Ovary (tissue), 9 donors: ENCODE measurements around the gene CLCNKB. TPM values are rescaled to one million over a fixed set of nuclear protein-coding genes. Genes with fewer than 3 reads are reported as not detected.

ENCODE experiments used
- DNase-seq, 5 donors: peaks; one replicate each; pipeline ENCODE4 v3.0.0-alpha.2; 2019 to 2020
- H3K27ac ChIP-seq, 2 donors: fragments of 200-600 bp; one replicate each; pipeline versions ENCODE4 v1.5.1 to v1.8.0; 2019 to 2022
- H3K27me3 ChIP-seq: fragments of 200-600 bp; one replicate; pipeline ENCODE4 v1.8.0; 2022
- H3K36me3 ChIP-seq: fragments of 200-600 bp; sonication (generic); one replicate; pipeline ENCODE4 v1.5.1; 2019
- H3K4me1 ChIP-seq: one replicate; pipeline ENCODE4 v1.8.1; 2013; ENCODE audit warnings: mild to moderate bottlenecking, moderate library complexity; ENCODE audit not compliant: insufficient read depth
- H3K4me3 ChIP-seq: fragments of 200-600 bp; sonication (generic); one replicate; pipeline ENCODE4 v1.5.1; 2017
- H3K9me3 ChIP-seq, 2 donors: fragments of 200-600 bp in 1 of 2; sonication (generic) in 1 of 2; one replicate each; pipeline versions ENCODE4 v1.5.1 to v1.8.1; 2013 to 2019; ENCODE audit warnings: mild to moderate bottlenecking in 1 of 2, moderate library complexity in 1 of 2
- EP300 ChIP-seq: sonication (generic); formaldehyde crosslinking; IDR thresholded peaks from one replicate; pipeline ENCODE4 v1.6.1; 2017; ENCODE audit warnings: antibody characterized with exemption
- POLR2A ChIP-seq: fragments of 450-650 bp; IDR thresholded peaks from one replicate; pipeline ENCODE4 v1.6.1; 2017; ENCODE audit warnings: antibody characterized with exemption, mild to moderate bottlenecking, moderate library complexity
- WGBS, 3 donors: extraction: QIAGEN DNeasy Blood & Tissue Kit in 1 of 3; methylation state at CpG; one replicate each; pipeline versions ENCODE4 v1.1.5 to v1.1.7; 2013 to 2017; 5-methylcytosine and 5-hydroxymethylcytosine counted together
- intact Hi-C, 4 donors: fragments of 100-400 bp; cut with DNase I; formaldehyde crosslinking; loops; one replicate each; pipeline versions ENCODE4 v1.11.0 to v1.15.1; 2022 to 2023
- polyA plus RNA-seq, 2 donors: library from polyadenylated mRNA; stranded (reverse); fragments of 200-250 nt in 1 of 2; fragments of 350-450 nt in 1 of 2; fragmentation: Illumina TruSeq in 1 of 2; extraction: RNeasy Lipid Tissue Mini Kit (QIAGEN cat#74804) in 1 of 2; gene quantifications; one replicate each; pipeline ENCODE4 v1.2.3, GENCODE V29; 2013 to 2014
- total RNA-seq, 7 donors: library from RNA; depleted of rRNA in 2 of 7; stranded (reverse); fragments of >200 nt in 2 of 7; fragmentation: NEBNext Ultra II Directional in 3 of 7; extraction: Animal tissue kit (Norgen Biotek cat#: 25700) in 3 of 7; gene quantifications; one replicate each; pipeline versions ENCODE4 v1.1.0 to v1.2.4, GENCODE V29; 2016 to 2023
- TF ChIP-seq, protein P1 (sequence below), 3 donors: fragments of 450-650 bp in 2 of 3; fragments of 200-600 bp in 1 of 3; IDR thresholded peaks; one replicate each; pipeline versions ENCODE4 v1.5.1 to v1.8.0; 2016 to 2022; ENCODE audit warnings: antibody characterized with exemption in 3 of 3, mild to moderate bottlenecking in 1 of 3
- donor health status: DM: no; HTN: no; CAD: no; lungs with moderate emphysema.
- donor health status: DM: no; HTN: no; CAD: no.
- donor health status: Bipolar disorder and iron deficiency.
- donor health status: DM: yes; HTN: yes; CAD: no.
- donor health status: DM: no; HTN: no; CAD: no.
- donor health status: DM: yes; HTN: yes; CAD: no.

The CLCNKB gene
- total and polyA plus RNA-seq, 9 donors, result 0.18 to 8.2 (median 1.3) TPM; not detected in 1

DNA sequence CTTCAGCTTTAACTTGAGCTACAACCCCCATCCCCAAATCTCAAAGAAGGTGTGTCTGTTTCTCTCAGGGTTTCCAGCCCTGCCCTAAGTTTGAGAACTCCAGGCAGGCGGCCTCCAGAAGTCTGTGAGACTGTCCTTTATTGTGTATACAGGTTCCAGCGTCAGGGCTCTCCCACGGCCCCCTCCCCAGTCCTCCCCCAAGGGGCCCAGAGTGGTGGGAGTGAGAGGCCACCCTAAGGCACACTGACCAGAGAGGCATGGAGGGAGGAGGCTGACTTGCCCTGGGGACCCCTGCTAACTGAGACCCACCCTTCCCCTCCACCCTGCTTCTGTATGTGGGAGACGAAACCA lies 29.7 kb upstream of the CLCNKB start:
- TF ChIP-seq POLR2A (no peak), EP300 (no peak)
- TF ChIP-seq, protein P1, sequence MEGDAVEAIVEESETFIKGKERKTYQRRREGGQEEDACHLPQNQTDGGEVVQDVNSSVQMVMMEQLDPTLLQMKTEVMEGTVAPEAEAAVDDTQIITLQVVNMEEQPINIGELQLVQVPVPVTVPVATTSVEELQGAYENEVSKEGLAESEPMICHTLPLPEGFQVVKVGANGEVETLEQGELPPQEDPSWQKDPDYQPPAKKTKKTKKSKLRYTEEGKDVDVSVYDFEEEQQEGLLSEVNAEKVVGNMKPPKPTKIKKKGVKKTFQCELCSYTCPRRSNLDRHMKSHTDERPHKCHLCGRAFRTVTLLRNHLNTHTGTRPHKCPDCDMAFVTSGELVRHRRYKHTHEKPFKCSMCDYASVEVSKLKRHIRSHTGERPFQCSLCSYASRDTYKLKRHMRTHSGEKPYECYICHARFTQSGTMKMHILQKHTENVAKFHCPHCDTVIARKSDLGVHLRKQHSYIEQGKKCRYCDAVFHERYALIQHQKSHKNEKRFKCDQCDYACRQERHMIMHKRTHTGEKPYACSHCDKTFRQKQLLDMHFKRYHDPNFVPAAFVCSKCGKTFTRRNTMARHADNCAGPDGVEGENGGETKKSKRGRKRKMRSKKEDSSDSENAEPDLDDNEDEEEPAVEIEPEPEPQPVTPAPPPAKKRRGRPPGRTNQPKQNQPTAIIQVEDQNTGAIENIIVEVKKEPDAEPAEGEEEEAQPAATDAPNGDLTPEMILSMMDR (IDR thresholded peaks at IDR 0.05), result no peak
- intact Hi-C loops, result loop anchor here in 2 of 4 donors (5.0 kb wide), 2 partner anchors 38 to 168 kb away; no protein-coding TSS in a partner anchor
- Histone ChIP-seq H3K9me3 (no peaks in the 10 kb centered on the region), H3K27me3 (no peaks in the 10 kb centered on the region), H3K27ac (peak overlapping the region; percentile 94 to 98), H3K4me3 (no peak overlapping the region), H3K36me3 (no peaks in the 10 kb centered on the region), H3K4me1 (peaks cover 22% of the 10 kb centered on the region)
- 53 to 71% (median 68%) methylated on average over 4 of the region's 4 CpGs for WGBS, 3 donors
- peak in 3 of 5 donors; percentile 42 to 52 (median 47) for DNase-seq

GRCh38 chr1:16014509-16015482 lies 28.8 kb upstream of the CLCNKB start:
- Histone ChIP-seq H3K27me3 (no peaks in the 10 kb centered on the region), H3K27ac (peak overlapping the region; percentile 94 to 98), H3K9me3 (no peaks in the 10 kb centered on the region), H3K4me3 (no peak overlapping the region), H3K36me3 (no peaks in the 10 kb centered on the region), H3K4me1 (peaks cover 29% of the 10 kb centered on the region)
- intact Hi-C loops, result loop anchor here in 2 of 4 donors (5.0 kb wide), 2 partner anchors 38 to 168 kb away; no protein-coding TSS in a partner anchor
- peak; percentile 81 to 89 (median 88) for DNase-seq
- TF ChIP-seq EP300 (no peak), POLR2A (no peak)
- TF ChIP-seq, protein P1 (IDR thresholded peaks at IDR 0.05), result no peak
- WGBS, 3 donors, result 43 to 53% (median 49%) methylated on average over 17 of the region's 17 CpGs

- Histone ChIP-seq H3K4me1 (peaks cover 29% of the 10 kb centered on the region), H3K4me3 (no peak overlapping the region), H3K36me3 (no peaks in the 10 kb centered on the region), H3K27ac (peak overlapping the region; percentile 94 to 98), H3K27me3 (no peaks in the 10 kb centered on the region), H3K9me3 (no peaks in the 10 kb centered on the region)
- 93 to 95% (median 94%) methylated on average over 25 of the region's 25 CpGs for WGBS, 3 donors
- intact Hi-C loops, result no loop called here
- peak in 3 of 5 donors; percentile 47 to 57 (median 47) for DNase-seq
- TF ChIP-seq, protein P1 (IDR thresholded peaks at IDR 0.05), result no peak
- TF ChIP-seq EP300 (no peak), POLR2A (no peak)
These were observed 28.1 kb upstream of the CLCNKB start for GRCh38 chr1:16015491-16015890.

DNA sequence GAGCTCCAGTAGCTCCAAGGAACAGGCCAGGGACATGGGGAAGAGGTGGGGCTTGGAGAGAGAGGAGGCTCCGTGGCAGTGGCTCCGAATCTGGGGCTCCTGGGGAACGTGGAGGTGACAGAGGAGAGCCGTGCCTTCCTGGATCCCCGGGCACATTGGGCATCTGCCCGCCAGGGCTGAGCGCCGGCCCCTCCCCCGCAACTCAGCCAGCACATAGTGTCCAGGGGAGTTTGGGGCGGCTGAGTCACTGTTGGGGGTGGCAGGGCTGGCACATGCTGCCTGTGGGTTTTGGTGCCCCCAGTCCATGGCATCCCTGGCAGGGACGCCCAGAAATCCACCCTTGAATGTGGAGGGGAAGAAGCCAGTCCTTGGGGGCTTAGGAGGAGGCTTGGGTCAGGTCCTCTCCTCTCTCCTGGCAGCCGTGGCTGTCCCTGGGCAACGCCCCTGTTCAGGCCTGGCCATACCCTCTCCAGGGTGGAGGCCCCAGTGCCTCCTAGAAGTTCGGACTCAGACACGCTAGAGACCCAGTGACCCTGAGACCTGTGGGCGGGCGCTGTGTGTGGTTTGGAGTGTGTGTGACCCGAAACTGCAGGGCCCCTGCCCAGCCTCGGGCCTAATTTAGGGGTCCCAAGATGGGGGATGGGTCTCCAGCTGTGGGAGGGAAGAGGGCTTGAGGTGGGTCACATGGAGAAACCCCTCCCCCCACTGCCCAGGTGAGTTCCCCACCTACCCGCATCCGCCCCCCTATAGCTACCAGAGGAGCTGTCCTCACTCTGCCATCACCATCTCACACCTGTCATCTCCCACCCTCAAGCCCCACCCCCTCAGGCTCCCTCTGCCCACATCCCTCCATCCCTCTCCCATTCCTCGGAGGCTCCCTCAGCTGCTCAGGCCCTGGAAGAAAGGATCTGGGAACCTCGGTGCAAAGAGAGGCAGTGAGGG lies 27.4 kb upstream of the CLCNKB start:
- H3K4me3 ChIP-seq, result peak overlapping the region; percentile 37
- peaks cover 29% of the 10 kb centered on the region for H3K4me1 ChIP-seq
- 71 to 79% (median 76%) methylated on average over 23 of the region's 23 CpGs for WGBS, 3 donors
- intact Hi-C loops, result no loop called here
- TF ChIP-seq EP300, result no peak
- TF ChIP-seq, protein P1 (IDR thresholded peaks at IDR 0.05), result no peak
- no peak for TF ChIP-seq POLR2A
- H3K9me3 ChIP-seq, result no peaks in the 10 kb centered on the region
- no peaks in the 10 kb centered on the region for H3K36me3 ChIP-seq
- peak in 4 of 5 donors; percentile 37 to 57 (median 56) for DNase-seq
- no peaks in the 10 kb centered on the region for H3K27me3 ChIP-seq
- H3K27ac ChIP-seq, result peak overlapping the region; percentile 94 to 98
